Activated CD4-positive, alpha-beta T cell treated with anti-CD3 and anti-CD28 coated beads, Interleukin-2, amount 50 U/mL, for 16 hours (primary cell): Measurements from ENCODE around the gene DBH.
A peak's percentile ranks its signal among the peaks of the same experiment; 100 is the strongest.
"Not testable (repeated sequence)": the region's sequence is repeated elsewhere in the genome, so short reads cannot be mapped to it uniquely, and the experiment has no call there.

ENCODE experiments used
- DNase-seq: peaks from one replicate; pipeline ENCODE4 v3.0.0-alpha.2; 2020

Gene DBH

GRCh38 chr9:133604856-133605255, 31.3 kb upstream of the DBH start:
- DNase-seq: no peak

DNA sequence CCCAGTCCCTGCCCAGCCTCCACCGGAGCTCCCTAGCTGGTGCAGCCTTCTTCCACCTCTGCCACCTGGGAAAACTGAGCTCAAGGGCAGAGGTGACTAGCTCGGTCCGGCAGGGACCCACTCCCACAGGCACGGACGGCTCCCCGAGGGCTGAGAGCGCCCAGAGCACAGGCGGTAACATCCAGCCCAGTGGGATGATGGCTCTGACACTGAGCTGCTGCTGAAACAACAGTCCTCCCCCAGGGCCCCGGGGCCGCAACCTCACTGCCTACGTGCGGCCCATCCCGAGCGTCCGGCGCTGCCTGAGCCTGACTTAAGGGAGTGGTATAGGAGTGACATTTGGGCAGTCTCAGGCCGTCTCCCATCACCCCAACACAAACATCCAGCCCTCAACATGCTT, 30.7 kb upstream of the DBH start:
- no peak for DNase-seq

GRCh38 chr9:133605856-133606707, 30.1 kb upstream of the DBH start:
- no peak for DNase-seq

GRCh38 chr9:133606708-133607025, 29.5 kb upstream of the DBH start:
- no peak for DNase-seq

- no peak for DNase-seq
Measured at GRCh38 chr9:133607381-133607780, 28.8 kb upstream of the DBH start.

DNA sequence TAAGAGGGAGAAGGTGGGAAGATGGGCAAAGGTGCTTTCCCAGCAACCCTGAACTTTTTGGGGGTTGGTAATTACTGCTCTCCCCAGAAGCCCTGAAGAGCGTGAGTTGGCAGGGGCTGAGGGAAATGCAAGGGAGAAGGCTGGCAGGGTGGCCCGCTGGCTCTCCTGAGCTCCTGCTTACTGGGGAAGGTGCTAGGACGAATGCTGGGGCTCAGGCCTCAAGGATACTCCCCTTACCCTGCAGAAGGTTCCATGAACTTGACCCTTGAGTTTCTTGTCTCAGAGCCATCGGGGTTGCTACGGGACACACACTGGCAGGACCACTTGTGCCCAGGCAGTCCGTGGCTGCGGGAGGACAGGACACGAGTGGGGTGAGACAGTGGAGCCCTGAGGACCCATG, 28.2 kb upstream of the DBH start:
- no peak for DNase-seq

DNA sequence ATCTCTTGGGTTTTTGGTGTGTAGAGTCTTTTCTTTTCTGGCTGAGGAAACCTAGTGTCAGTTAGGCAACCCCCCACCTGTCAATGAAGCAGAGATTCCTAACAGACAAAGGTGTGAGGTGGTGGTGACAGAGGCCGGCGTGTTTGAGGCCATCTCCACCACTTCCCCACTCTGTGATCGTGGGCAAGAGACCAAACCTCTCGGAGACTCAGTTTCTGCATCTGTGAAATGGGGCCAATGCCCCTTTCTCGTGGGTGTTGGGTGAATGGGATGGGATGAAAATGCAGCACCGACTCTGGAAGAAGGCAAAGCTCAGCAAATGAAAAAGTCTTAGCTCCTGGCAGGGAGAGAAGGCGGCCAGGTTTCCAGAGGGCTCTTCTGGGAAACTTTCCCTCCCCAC, 27.8 kb upstream of the DBH start:
- no peak for DNase-seq

- no peak for DNase-seq
Measured at GRCh38 chr9:133608889-133609288, 27.3 kb upstream of the DBH start.

DNA sequence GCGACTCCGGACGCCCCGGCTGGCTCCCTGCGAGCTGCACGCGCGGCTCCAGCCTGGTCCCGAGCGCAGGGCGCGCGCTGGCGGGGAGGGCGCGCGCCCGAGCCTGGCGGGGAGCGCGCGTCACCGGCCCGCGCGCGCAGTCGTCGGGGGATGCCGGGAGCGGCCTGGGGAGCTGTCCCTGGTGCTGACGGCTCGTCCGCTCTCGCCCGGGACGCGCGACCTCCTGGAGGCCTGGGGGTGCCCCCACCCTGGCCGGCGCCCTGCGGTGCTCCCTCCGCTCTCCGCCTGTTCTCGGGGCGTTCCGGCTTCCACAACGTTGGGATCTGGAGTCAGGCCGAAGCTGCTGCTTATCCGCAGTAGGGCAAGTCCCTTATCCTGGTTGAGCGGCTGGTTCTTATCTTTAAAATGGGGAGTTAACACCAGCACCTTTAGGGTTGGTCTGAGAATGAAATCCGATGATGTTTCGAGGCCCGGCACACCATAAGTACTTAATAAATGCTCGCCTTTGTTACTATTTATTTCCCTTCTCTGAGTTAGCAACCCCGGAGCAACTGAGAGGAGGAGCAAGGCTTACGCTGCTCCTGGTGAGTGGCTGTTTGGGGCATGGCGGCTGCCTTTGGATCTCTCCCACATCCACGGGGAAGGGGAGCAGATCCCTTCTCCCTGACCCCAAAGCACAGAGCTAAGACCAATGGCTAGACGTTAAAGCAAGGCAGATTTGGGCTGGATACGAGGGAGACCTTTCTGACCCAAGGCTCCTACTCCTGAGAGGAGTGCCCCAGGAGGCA, 26.7 kb upstream of the DBH start, which contains the start of gene FAM163B:
Gene FAM163B (minus strand): TSS at position 79 of the 788 bp plus-strand sequence. CDS start 29,166 bp downstream, outside the sequence.
- no peak for DNase-seq

DNA sequence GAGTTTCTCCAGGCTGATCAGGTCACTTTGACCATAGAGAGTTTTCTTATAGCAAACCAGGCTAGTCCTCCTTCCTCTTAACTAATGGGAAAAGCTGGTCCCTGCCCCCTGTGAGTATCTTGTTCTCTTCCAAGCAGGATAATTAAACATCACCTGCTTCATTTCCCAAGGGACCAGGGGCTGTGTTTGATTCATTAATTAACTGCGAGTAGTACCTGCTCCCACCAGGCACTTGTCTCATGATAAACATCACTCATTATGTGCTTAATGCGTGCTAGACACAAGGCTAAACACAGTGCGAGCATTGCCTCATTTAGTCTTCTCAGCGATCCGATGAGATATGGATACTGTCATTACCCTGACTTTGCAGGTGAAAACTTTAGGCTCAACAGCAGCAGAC, 25.3 kb upstream of the DBH start:
- DNase-seq: no peak

DNA sequence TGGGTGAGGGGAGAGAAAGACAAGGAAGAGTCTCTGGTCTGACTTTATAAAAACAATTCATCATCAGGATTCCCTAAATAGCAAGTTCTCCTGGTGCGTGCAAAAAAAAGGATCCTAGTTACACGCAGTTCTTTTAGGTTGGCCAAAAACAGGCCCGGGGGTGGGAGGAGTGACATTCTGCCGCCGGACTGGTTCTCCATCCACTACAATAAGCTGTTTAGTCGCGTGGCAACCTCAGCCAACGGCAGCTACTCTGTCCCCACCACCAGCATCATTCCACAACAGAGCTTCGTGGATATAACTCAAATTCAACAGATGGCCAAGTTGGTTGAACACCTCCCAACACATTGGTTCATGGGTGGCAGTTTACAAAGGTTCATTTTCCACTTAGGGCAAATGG, 24.1 kb upstream of the DBH start:
- DNase-seq: no peak

DNA sequence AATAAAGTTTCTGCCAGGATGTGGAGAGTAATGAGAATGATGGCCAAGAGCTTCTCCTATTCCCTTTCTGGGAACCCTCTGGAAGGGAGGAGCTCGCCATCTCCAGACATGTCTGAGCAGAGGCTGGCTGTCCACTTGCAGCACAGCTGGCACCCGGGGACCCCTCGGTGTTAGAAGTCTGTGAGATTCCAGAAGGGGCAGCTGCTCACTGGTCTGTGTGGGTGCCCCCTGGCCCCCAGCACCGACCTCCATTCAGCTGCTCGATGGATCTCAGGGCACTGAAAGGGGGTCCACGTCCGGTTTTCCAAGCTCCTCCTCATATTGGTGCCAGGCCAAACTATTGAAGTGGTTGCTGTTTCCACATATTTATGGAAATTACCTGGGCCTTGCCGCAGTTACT, 23.3 kb upstream of the DBH start:
- DNase-seq: no peak

DNA sequence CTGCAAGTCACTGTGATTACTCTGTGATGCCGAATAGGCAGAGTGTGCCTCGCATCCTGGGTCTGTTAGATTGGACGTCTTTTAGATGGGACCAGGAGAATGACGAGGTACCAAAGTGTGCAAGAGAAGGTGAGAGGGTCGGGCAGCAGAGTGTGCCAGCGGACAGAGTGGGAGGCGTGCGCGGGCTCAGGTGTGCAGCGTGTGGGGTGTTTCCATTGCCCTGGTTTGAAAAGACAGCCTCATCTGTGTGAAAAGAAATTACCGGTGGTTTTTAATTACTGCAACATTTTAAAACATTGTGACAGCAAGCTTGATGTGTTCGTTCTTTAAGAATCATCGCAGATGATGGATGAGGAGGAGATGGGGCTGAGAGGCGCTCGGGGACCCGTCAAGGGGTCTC, 22.7 kb upstream of the DBH start:
- no peak for DNase-seq

GRCh38 chr9:133614056-133614455, 22.1 kb upstream of the DBH start:
- DNase-seq: no peak

DNA sequence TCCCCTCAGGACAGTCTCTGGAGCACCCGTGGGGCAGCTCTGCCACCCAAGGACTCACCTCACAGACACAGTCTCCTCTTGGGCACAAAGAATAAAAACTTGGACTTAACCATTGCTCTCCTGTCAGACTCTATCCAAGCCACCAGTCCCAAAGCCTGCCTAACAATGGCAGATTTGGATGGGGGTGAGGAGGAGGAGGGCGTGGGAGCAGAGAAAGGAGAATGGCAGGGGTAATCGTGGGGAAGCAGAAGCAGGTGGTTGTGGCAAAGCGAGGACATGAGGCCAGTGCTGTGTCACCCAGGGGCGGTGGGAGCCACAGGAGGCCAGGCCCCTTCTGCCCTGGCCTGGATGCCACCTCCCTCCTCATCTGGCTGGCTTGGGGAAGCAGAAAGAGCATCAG, 21.5 kb upstream of the DBH start:
- DNase-seq: no peak

- DNase-seq: no peak
Measured at GRCh38 chr9:133615186-133615585, 21.0 kb upstream of the DBH start.

GRCh38 chr9:133615606-133616188, 20.5 kb upstream of the DBH start:
- DNase-seq: no peak

- no peak for DNase-seq
Measured at GRCh38 chr9:133616643-133617405, 19.3 kb upstream of the DBH start.

- no peak for DNase-seq
Measured at GRCh38 chr9:133618726-133619125, 17.4 kb upstream of the DBH start.

GRCh38 chr9:133619791-133620190, 16.4 kb upstream of the DBH start:
- DNase-seq: peak; percentile 23

- DNase-seq: no peak
Measured at GRCh38 chr9:133621725-133622267, 14.4 kb upstream of the DBH start.

DNA sequence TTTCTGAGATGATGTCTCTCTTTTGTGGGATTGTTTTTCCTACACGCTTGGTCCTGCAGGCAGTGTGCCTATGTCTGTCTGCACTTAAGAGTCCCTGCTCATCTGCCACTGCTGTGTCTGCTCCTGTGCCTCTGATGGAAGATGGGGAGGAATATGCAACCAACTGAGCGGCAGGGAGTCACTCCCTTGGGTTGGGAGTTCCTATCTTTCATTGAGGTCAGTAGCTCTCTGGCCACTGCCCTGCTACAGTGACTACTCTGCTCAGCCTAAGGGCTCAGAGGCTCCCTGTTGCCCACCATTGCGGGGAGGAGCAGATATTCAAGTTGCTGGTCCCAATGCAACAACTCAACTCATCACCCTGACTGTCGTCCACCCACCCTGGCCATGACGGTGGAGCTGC, 13.6 kb upstream of the DBH start:
- no peak for DNase-seq

DNA sequence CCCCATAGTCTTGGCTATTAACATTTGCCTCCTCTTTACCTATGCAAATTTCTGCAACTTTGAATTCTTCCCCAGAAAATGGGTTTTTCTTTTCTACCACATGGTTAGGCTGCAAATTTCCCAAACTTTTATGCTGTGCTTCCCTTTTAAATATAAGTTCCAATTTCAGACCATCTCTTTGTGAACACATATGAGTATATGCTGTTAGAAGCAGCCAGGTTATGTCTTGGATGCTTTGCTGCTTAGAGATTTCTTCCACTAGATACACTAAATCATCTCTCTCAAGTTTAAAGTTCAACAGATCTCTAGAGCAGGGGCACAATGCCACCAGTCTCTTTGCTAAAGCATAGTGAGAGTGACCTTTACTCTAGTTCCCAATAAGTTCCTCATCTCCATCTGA, 10.2 kb upstream of the DBH start:
- DNase-seq: not testable (repeated sequence)
